ENCODE results near the gene PDGFB. TPM values are rescaled to one million over a fixed set of nuclear protein-coding genes. Genes with fewer than 3 reads are reported as not detected.

The PDGFB gene
- total RNA-seq, 1 experiment from 2014 or later = 39.7 TPM

- peaks cover 47% of the 10 kb centered on the region for H3F3A ChIP-seq (ENCODE audit: insufficient read depth, low read depth)
- H3K4me2 ChIP-seq = no peak overlapping the region
- no peak overlapping the region for H3K27ac ChIP-seq
- no peaks in the 10 kb centered on the region for H3K27me3 ChIP-seq (ENCODE audit: insufficient read depth, low read depth)
- ChIA-PET CTCF (interaction anchor here (0.6 to 1.2 kb wide), 3 partner anchors 15 to 87 kb away, joined by 4 to 7 read pairs (median 4); no protein-coding TSS in a partner anchor), POLR2A (ENCODE audit: unreplicated experiment) (interaction anchor here (0.6 to 1.0 kb wide), 8 partner anchors 23 to 668 kb away, joined by 3 to 13 read pairs (median 4); partner anchors contain the start of gene RPL3)
- H3K9me2 ChIP-seq (ENCODE audit: insufficient read depth) = no peaks in the 10 kb centered on the region
- TF ChIP-seq, protein P1, sequence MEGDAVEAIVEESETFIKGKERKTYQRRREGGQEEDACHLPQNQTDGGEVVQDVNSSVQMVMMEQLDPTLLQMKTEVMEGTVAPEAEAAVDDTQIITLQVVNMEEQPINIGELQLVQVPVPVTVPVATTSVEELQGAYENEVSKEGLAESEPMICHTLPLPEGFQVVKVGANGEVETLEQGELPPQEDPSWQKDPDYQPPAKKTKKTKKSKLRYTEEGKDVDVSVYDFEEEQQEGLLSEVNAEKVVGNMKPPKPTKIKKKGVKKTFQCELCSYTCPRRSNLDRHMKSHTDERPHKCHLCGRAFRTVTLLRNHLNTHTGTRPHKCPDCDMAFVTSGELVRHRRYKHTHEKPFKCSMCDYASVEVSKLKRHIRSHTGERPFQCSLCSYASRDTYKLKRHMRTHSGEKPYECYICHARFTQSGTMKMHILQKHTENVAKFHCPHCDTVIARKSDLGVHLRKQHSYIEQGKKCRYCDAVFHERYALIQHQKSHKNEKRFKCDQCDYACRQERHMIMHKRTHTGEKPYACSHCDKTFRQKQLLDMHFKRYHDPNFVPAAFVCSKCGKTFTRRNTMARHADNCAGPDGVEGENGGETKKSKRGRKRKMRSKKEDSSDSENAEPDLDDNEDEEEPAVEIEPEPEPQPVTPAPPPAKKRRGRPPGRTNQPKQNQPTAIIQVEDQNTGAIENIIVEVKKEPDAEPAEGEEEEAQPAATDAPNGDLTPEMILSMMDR (conservative IDR thresholded peaks at IDR 0.05) = no peak
- no peak for TF ChIP-seq EZH2 (IDR thresholded peaks at IDR 0.05; ENCODE audit: low read depth)
- H4K20me1 ChIP-seq (ENCODE audit: insufficient read depth) = no peaks in the 10 kb centered on the region
- BruUV-seq (replicated peaks) = no TSS peak
- no peaks in the 10 kb centered on the region for H3K79me2 ChIP-seq (ENCODE audit: low read depth)
- intact Hi-C loops (cut with micrococcal nuclease; ENCODE audit: unreplicated experiment) = no loop called here
- no peak overlapping the region for H3K4me3 ChIP-seq
- peaks cover 49% of the 10 kb centered on the region for H3K4me1 ChIP-seq (replicated peaks; ENCODE audit: insufficient read depth)
- no peaks in the 10 kb centered on the region for H3K36me3 ChIP-seq (ENCODE audit: low read depth)
- H3K9me3 ChIP-seq (ENCODE audit: insufficient read depth, low read depth) = no peaks in the 10 kb centered on the region
- DNase-seq = no peak
- H2AFZ ChIP-seq = no peak overlapping the region
Observed at GRCh38 chr22:39206491-39206890, 38.3 kb downstream of the PDGFB start.

DNA sequence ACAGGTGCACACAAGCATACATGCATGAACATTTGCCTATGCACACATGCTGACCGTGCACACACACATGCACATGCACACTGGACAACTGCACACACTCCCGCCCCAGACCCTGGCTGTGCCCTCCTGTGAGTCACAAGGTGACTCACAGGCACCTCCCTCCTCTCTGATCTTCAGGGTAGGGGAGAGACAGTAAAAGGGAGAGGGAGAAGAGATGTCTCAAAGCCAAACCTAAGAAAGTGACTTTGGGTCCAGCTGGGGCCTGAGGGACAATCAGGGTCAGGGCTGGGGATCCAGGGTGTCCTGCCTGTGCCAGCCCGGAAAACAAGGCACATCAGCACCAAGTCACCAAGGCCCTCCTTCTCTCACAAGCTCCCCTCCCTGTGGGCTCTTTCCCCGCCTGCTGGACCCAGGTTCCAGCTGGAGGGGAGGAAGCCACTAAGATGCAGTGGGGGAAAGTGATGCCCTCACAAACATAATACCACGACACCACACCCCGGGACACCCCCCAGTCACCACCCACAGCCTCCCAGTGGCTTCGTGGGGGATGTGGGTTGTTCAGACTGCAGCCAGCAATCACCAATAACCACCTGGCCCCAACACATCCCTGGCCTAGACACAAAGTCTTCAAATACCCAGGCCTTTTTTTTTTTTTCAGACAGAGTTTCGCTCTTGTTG is 39.3 kb downstream of the PDGFB start:
- DNase-seq = peak; percentile 71 to 86
- Histone ChIP-seq H3K27me3 (ENCODE audit: insufficient read depth, low read depth) (no peaks in the 10 kb centered on the region), H3K4me1 (replicated peaks; ENCODE audit: insufficient read depth) (peaks cover 42% of the 10 kb centered on the region), H3F3A (ENCODE audit: insufficient read depth, low read depth) (peaks cover 47% of the 10 kb centered on the region), H4K20me1 (ENCODE audit: insufficient read depth) (no peaks in the 10 kb centered on the region), H3K27ac (peak overlapping the region; percentile 54), H2AFZ (no peak overlapping the region), H3K4me3 (no peak overlapping the region), H3K36me3 (ENCODE audit: low read depth) (no peaks in the 10 kb centered on the region), H3K9me3 (ENCODE audit: insufficient read depth, low read depth) (no peaks in the 10 kb centered on the region), H3K79me2 (ENCODE audit: low read depth) (no peaks in the 10 kb centered on the region), H3K9me2 (ENCODE audit: insufficient read depth) (no peaks in the 10 kb centered on the region), H3K4me2 (peak overlapping the region; percentile 56)
- ChIA-PET POLR2A (ENCODE audit: unreplicated experiment) (interaction anchor here (0.6 to 1.0 kb wide), 5 partner anchors 9 to 114 kb away, joined by 3 to 28 read pairs (median 4); partner anchors contain the start of gene RPL3), CTCF (interaction anchor here (0.5 to 1.2 kb wide), 4 partner anchors 8 to 101 kb away, joined by 3 to 7 read pairs (median 4); no protein-coding TSS in a partner anchor)
- intact Hi-C loops (cut with micrococcal nuclease; ENCODE audit: unreplicated experiment) = loop anchor here (1.0 to 2.0 kb wide), 2 partner anchors 9 to 77 kb away; no protein-coding TSS in a partner anchor
- BruUV-seq (replicated peaks) = TSS peak; percentile 81
- TF ChIP-seq EZH2 (IDR thresholded peaks at IDR 0.05; ENCODE audit: low read depth) = no peak
- TF ChIP-seq, protein P1 (conservative IDR thresholded peaks at IDR 0.05) = no peak

GRCh38 chr22:39204216-39204615 is 40.6 kb downstream of the PDGFB start:
- DNase-seq = no peak
- Histone ChIP-seq H3K4me3 (no peak overlapping the region), H3K4me2 (no peak overlapping the region), H3F3A (ENCODE audit: insufficient read depth, low read depth) (peaks cover 36% of the 10 kb centered on the region), H3K9me3 (ENCODE audit: insufficient read depth, low read depth) (no peaks in the 10 kb centered on the region), H3K9me2 (ENCODE audit: insufficient read depth) (no peaks in the 10 kb centered on the region), H3K4me1 (replicated peaks; ENCODE audit: insufficient read depth) (peaks cover 42% of the 10 kb centered on the region), H3K36me3 (ENCODE audit: low read depth) (no peaks in the 10 kb centered on the region), H2AFZ (no peak overlapping the region), H3K27me3 (ENCODE audit: insufficient read depth, low read depth) (no peaks in the 10 kb centered on the region), H3K79me2 (ENCODE audit: low read depth) (no peaks in the 10 kb centered on the region), H3K27ac (no peak overlapping the region), H4K20me1 (ENCODE audit: insufficient read depth) (no peaks in the 10 kb centered on the region)
- CTCF ChIA-PET = interaction anchor here (0.5 kb wide), 1 partner anchor 37 kb away, joined by 3 read pairs; no protein-coding TSS in a partner anchor
- TF ChIP-seq EZH2 (IDR thresholded peaks at IDR 0.05; ENCODE audit: low read depth) = no peak
- TF ChIP-seq, protein P1 (conservative IDR thresholded peaks at IDR 0.05) = no peak
- POLR2A ChIA-PET (ENCODE audit: unreplicated experiment) = no interaction called here
- intact Hi-C loops (cut with micrococcal nuclease; ENCODE audit: unreplicated experiment) = loop anchor here (2.0 kb wide), 1 partner anchor 79 kb away; no protein-coding TSS in a partner anchor
- no TSS peak for BruUV-seq (replicated peaks)
